Activated naive CD8-positive, alpha-beta T cell treated with anti-CD3 and anti-CD28 coated beads, Interleukin-2, amount 50 U/mL, for 16 hours (primary cell): ENCODE results near the gene SECTM1.
"Not testable (repeated sequence)": the region's sequence is repeated elsewhere in the genome, so short reads cannot be mapped to it uniquely, and the experiment has no call there.

Source experiments
- DNase-seq: peaks from one replicate; pipeline ENCODE4 v3.0.0-alpha.2; 2020; ENCODE audit warnings: low read depth, low spot score

The SECTM1 gene

DNA sequence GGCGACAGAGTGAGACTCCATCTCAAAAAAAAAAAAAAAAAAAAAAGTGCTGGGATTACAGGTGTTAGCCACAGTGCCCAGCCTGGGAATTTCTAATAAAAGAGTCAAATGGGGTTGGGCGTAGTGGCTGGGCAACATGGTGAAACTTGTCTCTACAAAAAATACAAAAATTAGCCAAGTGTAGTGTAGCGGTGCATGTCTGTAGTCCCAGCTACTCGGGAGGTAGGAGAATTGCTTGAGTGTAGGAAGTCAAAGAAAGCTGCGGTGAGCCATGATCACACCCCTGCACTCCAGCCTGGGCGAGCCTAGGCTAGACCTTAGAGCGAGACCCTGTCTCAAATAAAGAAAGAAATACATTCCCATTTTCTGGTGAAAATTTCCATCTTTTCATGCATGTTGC, 35.6 kb upstream of the SECTM1 start:
- DNase-seq, result no peak

DNA sequence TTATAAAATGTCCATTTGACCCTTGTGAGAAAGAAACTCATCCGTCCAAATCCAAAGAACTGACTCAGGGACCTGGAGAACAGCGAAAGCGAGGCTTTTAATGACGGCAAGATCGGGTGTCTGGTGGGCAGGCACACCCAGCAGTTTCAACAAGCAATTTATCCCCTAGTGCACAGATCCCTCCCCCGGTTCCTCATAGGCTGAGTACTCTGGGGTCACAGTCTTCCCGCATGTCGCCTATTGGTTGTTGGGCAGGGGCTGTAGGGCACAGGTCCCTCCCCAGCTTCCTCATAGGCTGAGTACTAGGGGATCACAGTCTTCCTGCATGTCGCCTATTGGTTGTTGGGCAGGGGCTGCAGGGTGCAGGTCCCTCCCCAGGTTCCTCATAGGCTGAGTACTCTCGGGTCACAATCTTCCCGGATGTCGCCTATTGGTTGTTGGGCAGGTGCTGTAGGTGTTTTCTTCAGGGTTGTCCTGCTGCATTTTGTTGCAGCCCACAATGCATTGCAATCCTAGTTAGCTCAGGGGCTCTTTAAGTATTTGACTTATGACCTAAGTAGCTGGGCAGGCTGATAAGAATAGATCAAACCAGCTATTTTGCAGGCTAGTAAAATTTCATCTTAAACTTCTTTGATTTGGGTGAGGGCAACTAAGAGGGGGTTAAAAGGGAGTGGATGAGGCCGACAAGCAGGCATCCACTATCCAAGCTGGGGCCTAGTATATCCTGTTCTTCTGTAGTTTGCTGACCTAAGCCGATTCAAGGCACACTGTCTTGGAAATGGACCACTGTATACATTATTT, 34.4 kb upstream of the SECTM1 start:
- DNase-seq, result no peak

GRCh38 chr17:82366749-82367148, 33.2 kb upstream of the SECTM1 start:
- no peak for DNase-seq

DNA sequence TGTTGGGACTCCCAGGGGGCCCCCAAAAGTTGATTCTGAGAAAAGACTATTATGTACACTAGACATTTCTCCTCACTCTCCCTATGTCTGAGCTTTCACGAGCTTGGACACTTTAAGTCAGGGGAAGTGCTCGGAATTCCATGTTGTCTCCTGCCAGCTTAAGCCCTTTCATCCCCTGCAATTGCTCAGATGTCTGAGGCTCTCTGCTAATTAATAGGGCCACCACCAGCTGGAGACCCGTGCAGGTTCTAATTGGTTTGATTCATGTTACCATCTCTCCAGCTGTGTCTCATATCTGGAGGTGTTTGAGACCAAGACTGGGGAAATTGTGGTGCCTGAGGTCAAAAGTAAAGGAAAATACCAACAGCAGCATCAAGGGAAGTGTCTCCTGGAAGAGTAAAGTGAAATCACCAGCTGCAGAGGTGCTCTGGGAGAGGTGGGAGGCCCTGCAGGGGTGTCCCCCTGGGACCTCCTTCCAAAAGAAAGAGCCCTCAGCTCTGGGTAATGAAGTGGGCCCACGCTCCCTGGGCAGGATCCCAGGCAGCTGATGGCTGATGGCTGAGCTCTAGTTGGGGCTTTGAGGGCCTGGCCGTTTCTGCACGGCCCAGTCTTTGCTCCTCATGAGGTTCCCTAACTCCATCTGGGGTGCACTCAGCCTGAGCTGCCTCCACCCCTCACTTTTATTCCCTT, 32.2 kb upstream of the SECTM1 start:
- no peak for DNase-seq

DNA sequence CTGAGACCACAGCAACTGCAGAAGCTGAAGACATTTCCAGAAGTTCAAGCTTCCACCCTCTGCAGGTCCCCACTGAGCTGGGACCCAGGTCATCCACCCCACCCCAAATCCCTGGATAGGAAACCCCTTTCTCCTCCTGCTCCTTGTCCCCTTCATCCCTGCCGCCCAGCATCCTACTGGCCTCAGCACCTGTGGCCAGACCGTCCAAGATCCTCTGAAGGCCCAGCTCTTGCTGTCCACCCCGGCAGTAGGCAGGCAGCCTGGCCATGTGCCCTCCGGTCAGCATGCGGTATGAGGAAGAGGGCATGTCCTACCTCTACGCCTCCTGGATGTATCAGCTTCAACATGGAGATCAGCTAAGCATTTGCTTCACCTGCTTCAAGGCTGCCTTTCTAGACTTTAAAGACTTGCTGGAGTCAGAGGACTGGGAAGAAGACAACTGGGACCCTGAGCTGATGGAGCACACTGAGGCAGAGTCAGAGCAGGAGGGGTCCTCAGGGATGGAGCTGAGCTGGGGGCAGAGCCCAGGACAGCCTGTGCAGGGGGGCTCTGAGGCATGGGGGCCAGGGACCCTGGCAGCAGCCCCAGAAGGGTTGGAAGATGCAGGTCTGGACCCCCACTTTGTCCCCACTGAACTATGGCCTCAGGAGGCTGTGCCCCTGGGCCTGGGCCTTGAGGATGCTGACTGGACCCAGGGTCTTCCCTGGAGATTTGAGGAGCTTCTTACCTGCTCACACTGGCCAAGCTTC, 28.5 kb upstream of the SECTM1 start:
- DNase-seq, result no peak

GRCh38 chr17:82359451-82360074, 26.0 kb upstream of the SECTM1 start:
- not testable (repeated sequence) for DNase-seq

DNA sequence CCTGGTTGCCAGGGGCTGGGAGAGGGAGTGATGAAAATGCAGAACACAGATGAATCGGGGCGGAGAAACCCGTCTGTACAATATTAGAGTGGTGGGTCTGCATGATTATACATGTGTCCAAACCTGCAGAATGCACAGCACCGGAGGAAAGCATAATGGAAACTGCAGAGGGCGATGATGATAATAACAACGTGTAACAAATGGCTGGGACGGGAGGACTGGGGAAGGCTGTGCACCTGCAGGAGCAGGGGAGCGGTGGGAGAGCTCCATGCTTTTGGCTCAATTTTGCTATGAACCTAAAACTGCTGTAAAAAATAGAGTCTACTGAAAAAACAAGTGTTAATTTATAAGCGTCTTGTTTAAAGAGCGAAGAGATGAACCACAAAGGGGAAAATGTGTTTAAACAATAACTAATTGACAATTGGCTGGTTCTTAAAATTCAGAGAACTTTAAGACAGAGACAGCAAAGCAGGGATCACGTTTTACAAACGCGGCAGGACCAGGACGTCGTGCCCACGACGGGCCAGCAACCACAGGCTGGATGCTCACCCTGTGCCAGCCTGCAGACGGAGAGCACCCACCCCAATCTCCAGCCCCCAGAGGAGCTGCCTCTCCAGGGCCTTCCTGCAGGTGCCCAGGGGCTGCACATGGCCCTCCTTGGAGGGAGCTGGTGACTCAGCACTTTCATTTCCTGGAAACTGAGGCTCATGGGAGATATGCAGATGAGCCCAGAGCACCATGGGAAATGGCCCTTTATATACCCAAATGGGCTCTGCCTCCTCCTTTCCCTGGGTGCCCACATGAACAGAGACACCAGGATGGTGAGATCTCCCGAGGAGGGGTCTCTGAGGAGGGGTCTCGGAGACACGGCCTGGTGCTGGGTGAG, 25.1 kb upstream of the SECTM1 start, which contains the start of gene TEX19:
TEX19 (plus strand) TSS at position 783 of the 886 bp plus-strand sequence. CDS start 2,904 bp downstream, outside the sequence.
- DNase-seq, result no peak

DNA sequence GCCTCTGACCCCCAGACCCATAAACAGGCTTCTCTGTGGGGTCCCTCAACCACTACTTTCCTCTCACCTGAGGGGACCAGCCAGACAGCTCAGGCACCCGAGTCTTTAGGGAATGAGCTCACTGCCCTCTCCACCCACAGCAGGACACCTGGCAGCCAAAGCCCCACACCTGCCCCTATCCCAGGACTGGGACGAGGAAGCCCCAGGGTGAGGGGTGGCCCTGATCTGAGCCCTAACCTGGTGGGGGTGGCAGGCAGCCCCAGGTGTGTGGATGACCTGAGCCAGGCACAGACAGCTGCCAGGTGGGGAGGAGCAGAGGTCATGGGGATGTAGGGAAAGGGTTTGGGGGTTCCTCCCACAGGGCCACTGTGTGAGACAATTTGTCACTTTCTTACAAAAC, 23.8 kb upstream of the SECTM1 start:
- no peak for DNase-seq

DNA sequence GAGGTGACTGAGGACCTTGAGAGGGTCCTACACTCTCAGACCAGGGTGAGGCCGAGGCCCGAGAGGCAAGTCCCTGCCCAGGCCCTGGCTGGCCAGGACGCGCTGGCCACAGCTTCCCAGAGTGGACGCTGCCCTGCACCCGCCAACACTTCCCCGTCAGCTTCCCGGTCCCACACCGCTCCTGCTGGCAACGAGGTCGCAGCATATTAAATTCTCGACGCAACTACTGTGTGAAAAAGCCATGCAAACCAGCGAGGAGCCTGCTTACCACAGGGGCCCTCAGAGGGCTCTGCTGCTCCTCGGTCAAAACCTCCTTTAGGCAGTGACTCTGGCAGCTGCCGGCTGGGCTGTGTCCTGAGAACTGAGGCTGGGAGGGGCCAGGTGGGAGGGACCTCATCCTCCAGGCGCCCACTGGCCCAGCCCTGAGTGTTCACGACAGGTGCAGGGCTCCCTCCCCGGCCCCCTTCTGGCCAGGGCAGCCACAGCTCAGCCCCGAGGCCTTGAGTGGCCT, 23.3 kb upstream of the SECTM1 start:
- no peak for DNase-seq

DNA sequence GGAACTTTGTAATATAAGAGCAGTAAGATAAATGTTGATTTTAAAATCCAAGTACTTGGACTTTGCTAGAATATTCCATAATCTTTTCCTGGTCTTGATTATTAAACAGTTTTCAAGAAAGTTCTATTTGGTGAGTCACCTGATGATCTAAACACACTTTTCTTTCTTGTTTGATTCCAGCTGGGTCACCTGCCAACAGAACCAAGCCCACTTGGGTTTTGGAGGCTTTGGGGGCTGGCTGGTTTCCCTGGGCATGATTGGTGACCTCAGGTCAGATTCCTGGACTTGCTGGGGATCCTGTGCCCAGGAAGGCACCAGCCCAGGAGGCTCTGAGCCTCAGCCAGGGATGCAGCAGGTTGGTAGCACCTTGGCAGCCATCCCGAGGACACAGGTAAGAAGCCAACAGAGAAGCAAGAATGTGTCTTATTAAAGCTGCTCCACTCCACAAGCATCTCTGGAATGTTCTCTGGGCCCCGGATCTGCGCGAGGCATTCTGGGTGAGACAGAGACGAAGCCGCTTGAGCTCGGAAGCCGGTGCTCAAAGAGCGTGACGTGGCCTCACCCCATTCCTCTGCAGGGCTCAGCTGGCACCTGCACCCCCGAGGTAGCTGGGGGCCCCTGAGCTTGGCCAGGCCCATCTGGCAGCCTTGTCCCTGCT, 22.3 kb upstream of the SECTM1 start:
- DNase-seq, result no peak

- DNase-seq, result no peak
These were observed 21.3 kb upstream of the SECTM1 start for GRCh38 chr17:82354804-82355308.

GRCh38 chr17:82353484-82353883, 19.9 kb upstream of the SECTM1 start:
- DNase-seq, result no peak

DNA sequence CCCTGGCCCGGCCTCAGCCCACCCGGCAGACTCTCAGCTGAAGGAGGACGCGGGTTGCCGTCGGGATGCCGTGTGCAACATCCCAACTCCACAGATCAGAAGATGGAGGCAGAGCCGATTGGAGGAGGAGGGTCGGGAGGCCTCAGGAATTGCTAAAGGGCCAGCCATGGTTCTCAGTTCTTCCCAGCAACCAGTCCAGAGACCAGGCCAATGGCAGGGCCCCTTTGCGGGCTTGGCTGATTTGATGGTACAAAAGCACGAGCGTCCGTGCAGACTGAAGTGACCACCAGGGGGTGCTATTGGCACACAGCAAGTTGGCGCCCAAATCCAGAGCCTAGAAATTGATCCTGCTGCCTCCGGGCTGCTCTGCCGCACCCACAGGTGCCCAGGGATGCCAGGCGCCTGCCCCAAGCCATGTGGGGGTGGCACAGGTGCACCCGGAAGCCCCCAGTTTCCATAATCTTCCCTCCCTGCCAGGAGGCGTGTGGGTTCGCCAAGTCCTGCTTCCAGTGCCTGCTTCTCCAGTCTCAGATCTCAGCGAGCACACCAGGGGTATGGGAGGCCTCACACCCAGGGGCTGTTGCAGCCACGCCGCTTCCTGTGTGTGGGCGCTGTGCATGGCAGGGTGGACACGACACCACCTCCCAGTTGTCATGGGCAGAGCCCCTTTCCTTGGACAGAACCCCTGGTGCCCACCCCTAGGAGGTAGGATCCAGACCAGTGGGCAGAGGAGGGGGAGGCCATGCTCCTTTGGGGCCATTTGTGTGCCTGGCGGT, 18.3 kb upstream of the SECTM1 start:
- peak; percentile 60 for DNase-seq

GRCh38 chr17:82351254-82351712, 17.7 kb upstream of the SECTM1 start:
- no peak for DNase-seq

GRCh38 chr17:82350182-82351030, 16.8 kb upstream of the SECTM1 start:
- DNase-seq, result no peak

- DNase-seq, result no peak
These were observed 15.7 kb upstream of the SECTM1 start for GRCh38 chr17:82349287-82349701.

GRCh38 chr17:82348866-82349265, 15.3 kb upstream of the SECTM1 start:
- DNase-seq, result no peak

DNA sequence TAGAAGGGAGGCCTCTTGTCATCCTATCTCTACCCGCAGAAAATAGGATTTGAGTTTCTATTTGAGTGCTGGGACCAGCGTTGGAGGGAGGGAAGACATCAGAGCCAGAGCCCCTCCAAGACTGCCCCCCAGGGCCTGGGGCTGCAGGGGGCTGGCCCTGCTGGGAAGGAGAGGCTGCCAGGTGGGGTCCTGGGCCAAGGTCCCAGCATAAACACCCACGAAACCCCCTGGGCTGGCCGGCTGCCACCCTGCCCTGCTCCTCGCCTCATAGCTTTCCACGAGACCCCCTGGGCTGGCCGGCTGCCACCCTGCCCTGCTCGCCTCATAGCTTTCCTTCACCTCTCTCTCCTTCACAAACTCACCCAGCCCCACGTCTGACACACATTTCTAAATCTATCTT, 14.9 kb upstream of the SECTM1 start:
- no peak for DNase-seq
